A549 (cell line): ENCODE measurements around the gene SIRPD. TPM values are rescaled to one million over a fixed set of nuclear protein-coding genes. Genes with fewer than 3 reads are reported as not detected.

Experiments used
- ATAC-seq, 2 experiments: fragments of 200-7000 bp in 1 of 2; fragments of >200 bp in 1 of 2; cut with Nextera tagmentation in 1 of 2; cut with Tn5 transposase in 1 of 2; 3 replicates each; pipeline versions ENCODE4 v1.8.0 to v1.9.1; 2018 to 2020; ENCODE audit warnings: mild to moderate bottlenecking in 1 of 2, moderate library complexity in 1 of 2
- CTCF ChIA-PET: fragments of 300-600 bp; sonication (Branson Sonifier 250); formaldehyde crosslinking; extraction: SDS; loops from one replicate; lab custom pipeline; 2021; ENCODE audit warnings: antibody characterized with exemption, inconsistent platforms; lab: Yijun Ruan, JAX
- POLR2A ChIA-PET: fragments of 350-600 bp; formaldehyde crosslinking; extraction: SDS; loops from one replicate; lab custom pipeline; 2021; ENCODE audit warnings: antibody characterized with exemption, inconsistent platforms; lab: Yijun Ruan, JAX
- DNase-seq, 2 experiments: peaks; one replicate each; pipeline versions ENCODE4 v3.0.0 to v3.0.0-alpha.2; 2011 to 2016; ENCODE audit warnings: low read depth in 1 of 2, low spot score in 1 of 2
- FAIRE-seq: peaks from 2 replicates; lab custom pipeline; 2011; peaks lifted over from hg19 to GRCh38; lab: Jason Lieb, UNC
- H3K27ac ChIP-seq, 2 experiments: fragments of >200 bp; sonication (Bioruptor Twin); formaldehyde crosslinking; 3 replicates each; pipeline ENCODE4 v1.5.1; 2016 to 2017
- H3K4me1 ChIP-seq: fragments of >200 bp; sonication (Bioruptor Twin); formaldehyde crosslinking; 3 replicates; pipeline ENCODE4 v1.6.1; 2016
- H3K4me2 ChIP-seq: fragments of >200 bp; sonication (Bioruptor Twin); formaldehyde crosslinking; 3 replicates; pipeline ENCODE4 v1.6.1; 2016
- H3K4me3 ChIP-seq: fragments of >200 bp; sonication (Bioruptor Twin); formaldehyde crosslinking; 3 replicates; pipeline ENCODE4 v1.5.1; 2016
- H3K9me3 ChIP-seq: fragments of >200 bp; sonication (Bioruptor Twin); formaldehyde crosslinking; 3 replicates; pipeline ENCODE4 v1.6.1; 2016
- BCL3 ChIP-seq: fragments of >200 bp; sonication (Bioruptor Twin); formaldehyde crosslinking; IDR thresholded peaks from 3 replicates; pipeline ENCODE4 v1.6.1; 2016
- BHLHE40 ChIP-seq: IDR thresholded peaks from 2 replicates; pipeline ENCODE4 v1.6.1; 2012; ENCODE audit warnings: low read depth, low read length, inconsistent platforms
- CBX8 ChIP-seq: fragments of 200-600 bp; sonication (generic); IDR thresholded peaks from 2 replicates; pipeline ENCODE4 v1.6.1; 2016
- CEBPB ChIP-seq, 2 experiments: fragments of >200 bp in 1 of 2; sonication (Bioruptor Twin) in 1 of 2; formaldehyde crosslinking in 1 of 2; IDR thresholded peaks; 2 replicates each; pipeline ENCODE4 v1.6.1; 2012 to 2016
- CHD2 ChIP-seq: fragments of 150-350 bp; IDR thresholded peaks from 2 replicates; pipeline ENCODE4 v1.6.1; 2014; ENCODE audit warnings: low read length; ENCODE audit not compliant: partially characterized antibody
- CHD4 ChIP-seq: fragments of 200-600 bp; sonication (generic); IDR thresholded peaks from 2 replicates; pipeline ENCODE4 v1.6.1; 2016; ENCODE audit warnings: antibody characterized with exemption, mild to moderate bottlenecking, borderline replicate concordance
- CTCF ChIP-seq: fragments of >200 bp; sonication (Bioruptor Twin); formaldehyde crosslinking; IDR thresholded peaks from 3 replicates; pipeline ENCODE4 v1.5.1; 2016
- FOSL2 ChIP-seq, 2 experiments: fragments of 450-650 bp in 1 of 2; fragments of >200 bp in 1 of 2; sonication (Bioruptor Twin) in 1 of 2; formaldehyde crosslinking; IDR thresholded peaks; 2 replicates each; pipeline versions ENCODE4 v1.5.0 to v1.6.1; 2016 to 2020; ENCODE audit warnings: mild to moderate bottlenecking in 1 of 2, moderate library complexity in 1 of 2
- HDAC2 ChIP-seq: fragments of 200-600 bp; sonication (generic); IDR thresholded peaks from 2 replicates; pipeline ENCODE4 v1.6.1; 2016
- HEYL ChIP-seq: fragments of 250-450 bp; sonication (Bioruptor Pico); IDR thresholded peaks from 2 replicates; pipeline ENCODE4 v1.8.0; 2021; ENCODE audit warnings: mild to moderate bottlenecking, moderate library complexity
- HOXB5 ChIP-seq: fragments of 250-450 bp; sonication (Bioruptor Pico); IDR thresholded peaks from 2 replicates; pipeline ENCODE4 v1.5.0; 2020; ENCODE audit warnings: mild to moderate bottlenecking, moderate library complexity
- KDM1A ChIP-seq: fragments of 200-600 bp; sonication (generic); IDR thresholded peaks from 2 replicates; pipeline ENCODE4 v1.6.1; 2016; ENCODE audit warnings: low read depth, mild to moderate bottlenecking
- MAFK ChIP-seq: fragments of 450-650 bp; IDR thresholded peaks from 2 replicates; pipeline ENCODE4 v1.6.1; 2014; ENCODE audit not compliant: partially characterized antibody
- MAZ ChIP-seq: fragments of 150-350 bp; IDR thresholded peaks from 2 replicates; pipeline ENCODE4 v1.6.1; 2014; ENCODE audit warnings: antibody characterized with exemption, low read depth, low read length, borderline replicate concordance
- MYC ChIP-seq: IDR thresholded peaks from 2 replicates; pipeline ENCODE4 v1.6.1; 2012; ENCODE audit warnings: mild to moderate bottlenecking, inconsistent platforms, low read length, improper control_type of control experiment, borderline replicate concordance
- PBX3 ChIP-seq: IDR thresholded peaks from 2 replicates; pipeline ENCODE4 v1.6.1; 2012
- POLR2AphosphoS2 ChIP-seq: conservative IDR thresholded peaks from 2 replicates; pipeline ENCODE4 v1.6.1; 2012; ENCODE audit warnings: low read length, improper control_type of control experiment, inconsistent platforms
- RARB ChIP-seq: fragments of 250-450 bp; sonication (Bioruptor Pico); IDR thresholded peaks from 2 replicates; pipeline ENCODE4 v1.8.0; 2021; ENCODE audit warnings: mild to moderate bottlenecking, moderate library complexity
- RCOR1 ChIP-seq: fragments of 150-350 bp; IDR thresholded peaks from 2 replicates; pipeline ENCODE4 v1.6.1; 2014; ENCODE audit warnings: antibody characterized with exemption, low read length, low read depth
- REST ChIP-seq: fragments of 200-600 bp; sonication (generic); IDR thresholded peaks from 2 replicates; pipeline ENCODE4 v1.6.1; 2016; ENCODE audit warnings: antibody characterized with exemption, mild to moderate bottlenecking, moderate library complexity
- RNF2 ChIP-seq: fragments of 200-600 bp; sonication (generic); IDR thresholded peaks from 2 replicates; pipeline ENCODE4 v1.6.1; 2016; ENCODE audit warnings: low read depth, mild to moderate bottlenecking, antibody characterized with exemption, moderate library complexity, borderline replicate concordance
- TP53 ChIP-seq: fragments of 250-450 bp; sonication (Bioruptor Pico); IDR thresholded peaks from 2 replicates; pipeline ENCODE4 v1.5.0; 2021; ENCODE audit warnings: mild to moderate bottlenecking, moderate library complexity
- USF2 ChIP-seq: fragments of 450-650 bp; IDR thresholded peaks from 2 replicates; pipeline ENCODE4 v1.6.1; 2014; ENCODE audit warnings: antibody characterized with exemption
- ZC3H11A ChIP-seq: fragments of 450-650 bp; IDR thresholded peaks from 2 replicates; pipeline ENCODE4 v1.6.1; 2014; ENCODE audit warnings: antibody characterized with exemption, mild to moderate bottlenecking
- WGBS: methylation state at CpG from one replicate; pipeline ENCODE4 v1.1.6; 2017; ENCODE audit errors: missing lambda C conversion rate; 5-methylcytosine and 5-hydroxymethylcytosine counted together
- polyA plus RNA-seq, 4 experiments: library from polyadenylated mRNA; depleted of rRNA in 3 of 4; stranded (reverse); fragments of >200 nt; fragmentation: RNase III in 1 of 4; extraction: RNeasy Plus Mini Kit Qiagen cat#74134 plus additional on column Dnase treatment in 1 of 4; gene quantifications; 2 replicates in 3 of 4; 3 replicates in 1 of 4; pipeline ENCODE4 v1.2.3, GENCODE V29; 2011 to 2017

The SIRPD gene
- polyA plus RNA-seq, 2 of the 4 experiments (the other 2 are of a cell fraction): not detected

GRCh38 chr20:1528811-1529210 lies 28.7 kb downstream of the SIRPD start:
- H3K4me3 ChIP-seq: no peak overlapping the region
- CTCF ChIA-PET: interaction anchor here (1.3 to 2.1 kb wide), 4 partner anchors 19 to 92 kb away, joined by 3 to 9 read pairs (median 4); no protein-coding TSS in a partner anchor
- TF ChIP-seq CEBPB (IDR thresholded peaks at IDR 0.05): peak; percentile 8 to 56; a peak in 2 of 4 replicates
- no peak for TF ChIP-seq CBX8
- TF ChIP-seq FOSL2 (IDR thresholded peaks at IDR 0.05): no peak
- TF ChIP-seq FOSL2 (CRISPR knock-in tag; IDR thresholded peaks at IDR 0.05): peak; percentile 25; the same call in 1 of the 2 replicates
- no peak for TF ChIP-seq HOXB5 (CRISPR knock-in tag)
- TF ChIP-seq PBX3: no peak
- no peak for TF ChIP-seq POLR2AphosphoS2
- TF ChIP-seq RARB: no peak
- TF ChIP-seq KDM1A: no peak
- TF ChIP-seq, all 56 proteins: peak for 2
- 0% methylated on average over 1 of the region's 1 CpG for WGBS
- ATAC-seq (no peak), FAIRE-seq (no peak), DNase-seq (no peak)
- Histone ChIP-seq H3K27ac (no peak overlapping the region), H3K4me2 (no peak overlapping the region), H3K9me3 (no peaks in the 10 kb centered on the region), H3K4me1 (no peaks in the 10 kb centered on the region)
- POLR2A ChIA-PET: no interaction called here

- peak; percentile 65 for FAIRE-seq
- no peak for ATAC-seq
- peak; percentile 21 for TF ChIP-seq MAFK
- TF ChIP-seq USF2: no peak
- Histone ChIP-seq H3K9me3 (no peaks in the 10 kb centered on the region), H3K4me2 (no peak overlapping the region), H3K4me1 (no peaks in the 10 kb centered on the region), H3K4me3 (no peak overlapping the region), H3K27ac (no peak overlapping the region)
- CTCF ChIA-PET: interaction anchor here (1.3 to 2.1 kb wide), 4 partner anchors 18 to 91 kb away, joined by 3 to 9 read pairs (median 4); no protein-coding TSS in a partner anchor
- DNase-seq: no peak
- POLR2A ChIA-PET: no interaction called here
Measured at GRCh38 chr20:1527923-1528322, 29.6 kb downstream of the SIRPD start.

- ATAC-seq (no peak), FAIRE-seq (no peak), DNase-seq (no peak)
- CTCF ChIA-PET: interaction anchor here (1.2 to 2.1 kb wide), 2 partner anchors 17 to 20 kb away, joined by 4 to 9 read pairs; no protein-coding TSS in a partner anchor
- no peaks in the 10 kb centered on the region for H3K9me3 ChIP-seq
- no peak overlapping the region for H3K27ac ChIP-seq
- H3K4me1 ChIP-seq: no peaks in the 10 kb centered on the region
- no peak overlapping the region for H3K4me3 ChIP-seq
- no peak overlapping the region for H3K4me2 ChIP-seq
- POLR2A ChIA-PET: no interaction called here
- TF ChIP-seq ZC3H11A (no peak), REST (no peak), CTCF (no peak), MAZ (no peak), MAFK (no peak), BCL3 (no peak), RCOR1 (no peak), HDAC2 (no peak), HEYL (CRISPR knock-in tag) (no peak), TP53 (CRISPR knock-in tag) (no peak), MYC (no peak), BHLHE40 (no peak), RNF2 (no peak), CHD4 (no peak), CHD2 (no peak)
Measured at GRCh38 chr20:1526896-1527295, 30.6 kb downstream of the SIRPD start.
